ENCODE results near the gene UGT2B17.
A peak's percentile ranks its signal among the peaks of the same experiment; 100 is the strongest.
"Not testable (repeated sequence)": the region's sequence is repeated elsewhere in the genome, so short reads cannot be mapped to it uniquely, and the experiment has no call there.

The UGT2B17 gene

DNA sequence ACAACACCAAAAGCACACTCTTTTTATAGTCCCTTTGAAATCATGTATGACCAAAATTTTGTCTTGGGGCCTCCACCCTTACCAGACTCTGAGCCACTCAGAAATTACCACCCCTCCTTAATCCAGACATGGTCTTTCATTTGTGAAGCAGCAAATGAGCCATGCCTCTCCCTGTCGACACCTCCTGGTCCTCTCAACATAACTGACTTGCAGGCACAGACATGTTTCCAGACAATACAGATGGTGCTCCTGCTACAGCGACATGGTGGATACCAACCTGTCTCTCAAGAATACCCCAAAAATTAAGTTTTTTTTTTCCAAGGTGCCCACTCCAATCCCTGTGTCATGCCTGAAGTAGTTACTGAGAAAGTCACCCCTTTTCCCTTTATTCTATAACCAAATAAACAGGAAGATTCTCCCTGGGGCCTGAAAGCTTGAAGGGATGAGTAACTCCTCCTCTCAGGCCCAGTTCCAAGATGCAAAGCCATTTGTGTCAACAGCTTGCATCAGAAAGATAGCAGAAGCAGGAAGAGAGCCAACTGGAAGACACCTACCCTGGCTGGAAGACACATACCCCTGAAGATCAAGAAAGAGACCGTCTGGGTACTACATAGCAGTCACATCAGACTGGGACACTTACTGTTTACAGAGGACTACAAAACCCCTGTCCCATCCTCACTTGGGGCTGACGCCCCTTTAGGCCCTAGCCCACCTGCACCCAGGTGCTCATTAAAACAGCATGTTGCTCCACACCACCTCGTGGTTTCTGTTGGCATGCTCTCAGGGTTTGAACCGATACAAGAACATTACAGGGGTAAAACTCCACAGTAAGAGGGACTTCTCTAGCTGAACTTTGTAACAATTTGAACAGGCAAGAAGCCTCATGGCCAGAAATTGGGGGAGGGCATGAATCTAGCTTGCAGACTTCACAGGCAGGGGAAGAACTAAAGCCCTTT is 5.5 kb upstream of the UGT2B17 start:
- no peak for TF ChIP-seq POLR2A (IDR thresholded peaks at IDR 0.05; ENCODE audit: low read depth, low read length)
- DNase-seq (ENCODE audit: insufficient read length, low spot score) (no peak), FAIRE-seq (no peak)

DNA sequence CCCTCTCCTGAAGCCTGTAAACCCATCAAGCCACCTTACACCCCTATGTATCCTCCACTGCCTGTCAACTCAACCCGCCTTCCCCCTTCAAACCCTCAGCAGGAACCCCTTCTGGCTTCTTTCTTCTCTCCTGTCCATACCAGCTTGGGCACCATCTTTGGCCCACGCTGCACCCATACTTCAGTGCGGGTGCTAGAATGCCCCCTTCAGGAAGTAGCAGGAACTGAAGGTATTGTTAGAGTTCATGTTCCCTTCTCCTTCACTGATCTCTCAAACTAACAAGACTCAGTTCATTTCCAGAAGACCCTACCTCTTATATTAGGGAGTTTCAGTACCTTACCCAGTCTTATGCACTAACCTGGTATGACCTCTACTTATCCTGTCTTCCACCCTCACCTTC is 1.5 kb upstream of the UGT2B17 start:
- DNase-seq (ENCODE audit: insufficient read length, low spot score), result no peak
- no peak for TF ChIP-seq POLR2A (IDR thresholded peaks at IDR 0.05; ENCODE audit: low read depth, low read length)

DNA sequence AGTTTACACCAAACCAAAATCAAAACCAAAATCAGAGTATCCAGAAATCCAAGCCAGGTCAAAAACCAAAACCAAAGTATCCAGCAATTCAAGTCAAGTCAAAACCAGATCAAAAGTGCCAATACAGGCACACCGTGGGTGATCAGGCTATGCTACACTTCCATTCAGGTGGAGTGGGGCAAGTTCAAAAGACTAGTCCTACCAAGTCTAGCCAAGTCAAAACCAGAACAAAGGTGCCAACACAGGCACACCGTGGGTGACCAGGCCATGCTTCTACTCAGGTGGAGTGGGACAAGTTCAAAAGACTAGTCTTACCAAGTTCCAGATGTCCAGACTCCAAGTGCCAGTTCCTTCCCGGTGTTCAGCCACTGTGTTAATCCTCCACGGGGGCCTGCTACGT is 486 bp downstream of the UGT2B17 start:
- not testable (repeated sequence) for FAIRE-seq

More for the DNA sequence above, 1.5 kb upstream of the UGT2B17 start:
- FAIRE-seq, result no peak

DNA sequence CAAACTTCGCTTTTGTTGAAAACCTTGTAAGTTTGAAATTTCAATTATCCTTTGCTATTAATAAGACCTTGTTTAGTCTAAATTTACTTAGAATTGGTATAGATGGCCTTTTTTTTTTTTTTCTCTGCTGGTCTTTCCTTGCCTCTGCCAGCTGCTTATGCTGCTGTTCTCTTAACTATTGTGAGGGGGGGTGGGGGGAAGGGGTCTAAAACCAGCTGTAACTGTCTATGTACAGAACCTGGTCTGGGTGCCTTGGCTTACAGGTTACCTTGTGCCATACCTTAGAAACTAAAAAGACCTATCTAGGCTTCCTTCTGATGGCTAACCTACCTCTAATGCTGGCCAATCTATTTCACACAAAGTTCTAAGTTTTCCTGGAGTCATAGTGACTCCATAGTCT is 1.0 kb downstream of the UGT2B17 start:
- DNase-seq (ENCODE audit: insufficient read length, low spot score) (no peak), FAIRE-seq (no peak)
- no peak for TF ChIP-seq POLR2A (IDR thresholded peaks at IDR 0.05; ENCODE audit: low read depth, low read length)

More for the DNA sequence above, 486 bp downstream of the UGT2B17 start:
- not testable (repeated sequence) for DNase-seq (ENCODE audit: insufficient read length, low spot score)

DNA sequence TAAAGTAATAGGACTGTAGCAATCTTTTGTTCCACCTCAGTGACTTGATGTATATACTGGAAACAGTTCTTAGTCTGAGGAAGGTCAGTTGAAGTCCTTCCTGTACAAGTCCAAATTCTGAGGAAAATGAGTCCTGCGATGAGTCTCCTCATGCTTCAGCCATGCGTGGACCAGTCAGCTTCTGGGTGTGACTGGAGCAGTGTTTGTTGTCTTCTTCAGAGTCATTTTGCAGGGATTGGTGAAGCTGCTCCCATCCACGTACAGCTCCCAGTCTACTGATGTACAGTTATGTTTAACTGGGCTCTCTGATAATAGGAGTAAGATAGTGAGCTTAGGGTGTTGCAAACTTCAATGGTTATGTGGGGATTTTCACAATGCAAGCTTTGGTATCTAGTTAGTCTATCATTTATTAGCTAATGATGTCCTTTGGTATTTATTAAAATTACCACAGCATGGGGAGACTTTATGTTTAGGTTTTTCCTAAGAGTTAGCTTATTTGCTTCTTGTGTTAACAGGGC is 3.4 kb downstream of the UGT2B17 start:
- DNase-seq (ENCODE audit: insufficient read length, low spot score) (no peak), FAIRE-seq (no peak)
- no peak for TF ChIP-seq POLR2A (IDR thresholded peaks at IDR 0.05; ENCODE audit: low read depth, low read length)

DNA sequence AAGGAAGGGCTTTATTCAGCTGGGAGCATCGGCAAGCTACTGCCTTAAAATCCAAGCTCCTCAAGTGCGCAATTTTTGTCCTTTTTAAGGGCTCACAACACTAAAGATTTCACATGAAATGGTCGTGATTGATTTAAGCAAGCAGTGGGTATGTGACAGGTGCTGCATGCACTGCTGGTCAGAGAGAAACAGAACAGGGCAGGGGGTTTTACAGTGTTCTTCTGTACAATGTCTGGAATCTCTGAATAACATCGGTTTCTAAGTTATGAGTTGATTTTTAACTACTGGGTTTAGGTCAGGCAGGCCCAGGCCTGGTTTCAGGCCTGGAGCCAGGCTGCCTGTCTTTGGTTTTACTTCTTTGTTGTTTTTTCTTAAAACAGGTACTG is 6.0 kb downstream of the UGT2B17 start:
- FAIRE-seq (no peak), DNase-seq (ENCODE audit: insufficient read length, low spot score) (no peak)
- TF ChIP-seq POLR2A (IDR thresholded peaks at IDR 0.05; ENCODE audit: low read depth, low read length), result no peak

DNA sequence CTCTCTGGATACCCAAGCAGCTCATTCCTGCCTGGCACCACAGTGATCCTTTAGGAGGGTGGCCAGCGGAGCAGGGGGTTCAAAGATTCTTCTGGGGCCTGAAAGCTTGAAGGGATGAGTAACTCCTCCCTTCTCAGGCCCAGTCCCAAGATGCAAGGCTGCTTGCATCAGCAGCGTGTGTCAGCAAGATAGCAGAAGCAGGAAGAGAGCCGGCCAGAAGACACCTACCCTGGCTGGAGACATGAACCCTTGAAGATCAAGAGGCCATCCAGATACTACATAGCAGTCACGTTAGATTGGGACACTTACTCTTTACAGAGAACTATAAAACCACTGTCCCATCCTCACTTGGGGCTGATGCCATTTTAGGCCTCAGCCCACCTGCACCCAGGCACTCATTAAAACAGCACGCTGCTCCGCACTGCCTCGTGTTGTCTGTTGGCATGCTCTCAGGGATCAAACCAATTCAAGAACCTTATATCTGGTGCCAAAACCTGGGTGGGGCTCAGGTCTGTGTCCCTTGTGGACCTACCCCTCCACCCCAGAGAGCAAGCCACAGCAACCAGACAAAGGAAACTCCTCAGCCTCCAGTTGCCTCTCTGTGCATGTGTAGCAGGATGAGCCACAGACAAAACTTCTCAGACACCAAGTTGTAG is 6.5 kb downstream of the UGT2B17 start:
- DNase-seq (ENCODE audit: insufficient read length, low spot score) (no peak), FAIRE-seq (no peak)

DNA sequence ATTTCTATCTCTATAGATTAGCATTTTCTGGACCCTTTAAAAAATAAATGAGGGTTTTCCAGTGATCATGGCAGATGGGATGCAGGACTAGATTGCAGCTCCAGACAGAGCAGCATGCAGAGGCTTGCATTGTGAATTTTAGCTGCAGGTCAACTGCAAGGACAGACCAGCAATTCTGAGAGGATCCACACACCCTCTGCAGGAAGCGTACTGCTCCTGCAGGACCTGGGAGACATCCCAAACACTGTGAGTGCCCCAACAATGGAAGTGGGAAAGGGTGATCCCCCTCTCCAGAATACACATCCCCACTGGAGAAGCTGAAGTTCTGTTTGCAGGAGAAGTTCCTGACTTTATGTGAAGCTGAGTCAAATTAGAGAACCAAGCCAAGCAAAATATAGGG is 7.1 kb downstream of the UGT2B17 start:
- FAIRE-seq, result not testable (repeated sequence)

More for the DNA sequence above, 6.5 kb downstream of the UGT2B17 start:
- no peak for TF ChIP-seq POLR2A (IDR thresholded peaks at IDR 0.05; ENCODE audit: low read depth, low read length)

DNA sequence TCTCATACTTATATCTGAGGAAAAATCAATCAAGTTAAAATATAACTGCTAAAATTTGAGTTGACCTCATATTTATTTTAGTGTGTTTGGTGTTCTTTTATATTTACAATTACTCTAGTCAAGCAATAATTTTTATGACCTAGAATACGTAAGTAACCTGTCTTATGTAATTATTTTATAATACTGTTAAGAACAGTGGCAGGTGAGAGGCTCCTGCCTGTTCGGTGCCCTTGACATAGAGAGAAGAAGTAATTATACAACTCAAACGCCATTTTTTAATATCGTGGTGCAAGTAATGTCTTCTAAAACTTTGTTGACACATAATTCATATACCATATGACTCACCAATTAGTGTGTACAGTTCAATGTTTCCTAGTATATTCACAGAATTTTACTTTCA is 7.6 kb downstream of the UGT2B17 start:
- not testable (repeated sequence) for FAIRE-seq; DNase-seq (ENCODE audit: insufficient read length, low spot score)

More for the DNA sequence above, 7.1 kb downstream of the UGT2B17 start:
- DNase-seq (ENCODE audit: insufficient read length, low spot score), result not testable (repeated sequence)

DNA sequence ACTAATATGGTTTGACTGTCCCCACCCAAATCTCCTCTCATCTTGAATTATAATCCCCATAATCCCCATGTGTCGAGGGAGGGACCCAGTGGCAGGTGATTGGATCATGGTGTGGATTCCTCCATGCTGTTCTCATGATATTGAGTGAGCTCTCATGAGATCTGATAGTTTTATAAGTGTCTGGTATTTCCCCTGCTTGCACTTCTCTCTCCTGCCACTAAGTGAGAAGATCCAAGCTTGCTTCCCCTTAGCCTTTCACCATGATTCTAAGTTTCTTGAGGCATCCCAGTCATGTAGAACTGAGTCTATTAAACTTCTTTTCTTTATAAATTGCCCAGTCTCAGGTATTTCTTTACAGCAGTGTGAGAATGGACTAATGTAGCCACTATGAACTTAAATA is 9.8 kb downstream of the UGT2B17 start:
- not testable (repeated sequence) for FAIRE-seq; DNase-seq (ENCODE audit: insufficient read length, low spot score)

DNA sequence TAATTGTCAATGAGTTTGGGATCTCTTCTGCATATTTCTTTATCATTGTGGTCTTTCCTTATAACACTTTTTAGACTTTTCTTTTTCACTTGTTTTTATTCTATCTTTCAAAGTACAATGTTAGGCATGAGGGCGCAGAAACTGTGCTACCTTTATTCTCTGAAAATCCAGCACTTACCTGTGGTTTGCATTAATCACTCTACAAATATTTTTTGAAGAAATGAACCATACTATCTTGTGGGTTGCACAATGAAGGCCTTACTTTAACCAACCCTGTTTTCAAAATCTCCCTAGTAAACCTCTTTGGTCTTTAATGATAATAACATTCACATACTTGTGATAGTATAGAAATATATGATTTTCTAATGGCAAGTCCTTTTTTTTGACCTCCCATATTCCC is 11.0 kb downstream of the UGT2B17 start:
- FAIRE-seq; DNase-seq (ENCODE audit: insufficient read length, low spot score): not testable (repeated sequence)

DNA sequence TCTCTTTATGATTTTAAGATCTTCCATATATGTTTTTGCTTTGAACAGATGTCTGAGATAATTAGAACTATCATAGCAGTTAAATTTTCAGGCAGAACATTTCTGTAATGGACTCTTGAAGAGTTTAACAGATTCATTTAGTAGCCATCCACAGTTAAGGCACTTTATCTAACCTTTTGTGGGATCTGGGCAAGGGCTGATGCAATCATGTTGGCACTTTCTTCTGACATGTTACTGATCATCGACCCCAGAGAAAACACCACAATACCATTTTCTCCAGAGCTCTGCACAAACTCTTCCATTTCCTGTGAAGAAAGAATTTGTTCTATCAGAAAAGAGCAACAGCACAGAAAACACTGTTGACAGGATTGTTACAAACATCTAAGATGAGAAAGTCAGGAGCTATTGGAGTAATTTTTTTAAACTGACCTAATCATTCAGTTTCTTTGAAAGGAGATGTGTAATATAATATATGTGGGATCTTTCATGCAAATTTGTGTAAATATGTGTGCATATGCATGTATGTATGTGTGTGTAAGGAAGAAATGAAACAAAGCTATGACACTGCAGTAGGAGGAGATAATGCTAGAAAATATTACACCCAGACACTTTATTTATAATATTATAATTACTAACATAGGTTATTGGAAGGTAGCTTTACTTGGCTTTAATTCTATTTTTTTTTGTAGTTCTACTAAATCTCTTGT is 15.6 kb downstream of the UGT2B17 start:
- FAIRE-seq, result peak; percentile 60
- not testable (repeated sequence) for DNase-seq (ENCODE audit: insufficient read length, low spot score)

DNA sequence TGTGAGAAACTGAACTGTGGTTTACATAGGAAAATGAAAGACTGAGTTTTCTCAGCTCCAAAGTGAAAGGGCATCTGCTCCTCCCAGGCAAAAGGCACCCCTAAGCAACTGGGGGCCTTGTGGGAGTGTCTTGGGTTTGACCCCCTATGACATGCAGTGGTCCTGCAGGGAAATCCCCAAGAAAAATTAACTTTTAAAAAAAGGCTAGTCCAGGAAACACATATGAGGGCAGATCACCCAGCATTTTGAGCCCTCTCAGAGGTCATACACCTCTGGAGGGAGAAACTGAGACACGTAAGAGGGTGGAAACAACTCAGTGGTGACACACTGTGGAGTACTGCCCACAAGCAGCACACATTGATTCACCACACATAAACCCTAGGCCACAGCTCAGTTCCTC is 22.3 kb downstream of the UGT2B17 start:
- not testable (repeated sequence) for DNase-seq (ENCODE audit: insufficient read length, low spot score); FAIRE-seq

DNA sequence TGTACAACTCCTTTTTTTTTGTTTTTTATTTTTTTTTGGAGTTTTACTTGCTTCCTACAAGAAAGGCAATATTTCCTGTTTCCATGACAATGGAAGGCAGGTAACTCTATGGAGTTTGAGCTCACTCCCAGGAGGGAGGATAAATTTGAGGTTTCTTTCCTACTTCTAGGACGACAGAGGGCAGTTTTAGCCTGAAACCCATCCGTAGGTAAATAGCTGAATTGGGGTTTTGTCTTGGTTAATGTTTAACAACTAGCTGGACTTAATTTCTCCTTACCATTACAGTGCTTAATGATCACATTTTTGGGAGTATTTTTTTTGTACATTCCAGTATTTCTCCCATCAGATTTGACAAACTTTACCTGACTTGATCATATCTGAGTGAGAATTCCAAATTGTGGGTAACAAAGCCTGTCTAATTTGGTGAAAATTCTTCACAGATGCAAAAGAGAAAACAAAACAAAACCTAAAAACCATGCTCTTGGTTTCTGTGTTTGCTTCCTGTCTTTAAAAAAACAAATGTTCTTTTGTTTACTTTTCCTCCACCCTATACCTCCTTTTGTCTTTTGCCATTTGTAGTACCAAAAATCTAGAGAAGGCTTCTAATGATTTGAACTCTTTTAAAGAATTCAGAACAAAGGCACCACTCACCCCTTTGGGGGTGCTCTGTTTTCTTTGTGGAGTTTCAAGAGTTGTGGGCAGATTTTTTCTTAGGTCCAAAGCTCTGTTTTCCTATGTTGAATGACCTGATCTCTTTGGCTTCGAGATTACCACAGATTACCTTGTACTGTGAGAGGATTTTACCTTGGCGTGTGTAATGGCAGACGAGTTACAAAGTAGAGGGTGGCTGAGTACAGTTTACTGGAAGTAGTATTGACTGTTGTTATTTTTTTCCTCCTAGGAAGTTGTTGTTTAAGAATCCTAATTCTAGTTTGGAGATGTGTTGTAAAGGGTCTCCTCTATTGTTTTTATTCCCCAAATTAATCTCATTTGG is 23.0 kb downstream of the UGT2B17 start:
- DNase-seq (ENCODE audit: insufficient read length, low spot score); FAIRE-seq: not testable (repeated sequence)

DNA sequence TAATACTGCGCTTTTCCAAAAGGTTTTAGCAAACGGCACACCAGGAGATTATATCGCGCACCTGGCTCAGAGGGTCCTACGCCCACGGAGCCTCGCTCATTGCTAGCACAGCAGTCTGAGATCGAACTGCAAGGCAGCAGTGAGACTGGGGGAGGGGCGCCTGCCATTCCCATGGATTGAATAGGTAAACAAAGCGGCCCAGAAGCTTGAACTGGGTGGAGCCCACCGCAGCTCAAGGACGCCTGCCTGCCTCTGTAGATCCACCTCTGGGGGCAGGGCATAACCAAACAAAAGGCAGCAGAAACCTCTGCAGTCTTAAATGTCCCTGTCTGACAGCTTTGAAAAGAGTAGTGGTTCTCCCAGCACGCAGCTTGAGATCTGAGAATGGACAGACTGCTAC is 33.4 kb downstream of the UGT2B17 start:
- not testable (repeated sequence) for DNase-seq (ENCODE audit: insufficient read length, low spot score); FAIRE-seq

Measured in H54 (cell line).